ENCODE results near the gene GRID1.
"Not testable (repeated sequence)": the region's sequence is repeated elsewhere in the genome, so short reads cannot be mapped to it uniquely, and the experiment has no call there.

The GRID1 gene

DNA sequence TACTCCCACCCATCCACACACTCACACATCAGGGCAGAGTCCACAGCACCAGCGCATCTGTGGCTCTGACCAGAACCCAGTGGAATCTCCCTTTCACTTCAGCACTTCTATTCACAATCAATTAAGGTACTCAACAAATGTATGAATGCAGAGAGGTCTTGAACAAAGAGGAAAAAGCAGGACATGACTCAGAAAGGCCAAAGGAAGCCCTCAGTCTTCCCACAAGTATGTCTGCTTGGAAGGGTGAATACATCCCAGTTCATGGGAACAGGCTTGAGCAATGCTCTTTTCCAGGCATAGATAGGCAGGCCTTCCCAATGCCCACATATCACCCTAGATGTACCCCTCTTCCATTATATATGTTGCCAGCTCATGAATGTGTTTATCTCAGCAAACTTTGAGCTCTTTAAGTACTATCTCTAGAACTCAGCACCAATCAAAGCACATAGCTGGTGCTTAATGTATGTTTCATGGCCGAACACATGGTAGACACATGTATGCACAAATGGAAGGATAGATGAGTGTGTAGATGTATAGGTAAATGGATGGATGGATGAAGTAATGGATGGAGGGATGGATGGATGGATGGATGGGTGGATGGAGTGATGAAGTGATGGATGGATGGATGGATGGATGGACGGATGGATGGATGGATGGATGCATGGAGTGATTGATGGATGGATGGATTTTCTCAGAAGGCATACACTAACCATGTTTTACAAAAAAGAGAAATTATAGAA, 507.6 kb downstream of the GRID1 start:
- Mint-ChIP-seq H3K4me3 (no peak overlapping the region), H3K36me3 (no peaks in the 10 kb centered on the region), H3K9me3 (peaks cover 0 to 7% of the 10 kb centered on the region in 2 donors), H3K27me3 (peaks cover 25 to 48% of the 10 kb centered on the region in 2 donors), H3K27ac (no peak overlapping the region), H3K4me1 (no peaks in the 10 kb centered on the region)
- no peak for ATAC-seq (replicated peaks)
- no peak for DNase-seq

DNA sequence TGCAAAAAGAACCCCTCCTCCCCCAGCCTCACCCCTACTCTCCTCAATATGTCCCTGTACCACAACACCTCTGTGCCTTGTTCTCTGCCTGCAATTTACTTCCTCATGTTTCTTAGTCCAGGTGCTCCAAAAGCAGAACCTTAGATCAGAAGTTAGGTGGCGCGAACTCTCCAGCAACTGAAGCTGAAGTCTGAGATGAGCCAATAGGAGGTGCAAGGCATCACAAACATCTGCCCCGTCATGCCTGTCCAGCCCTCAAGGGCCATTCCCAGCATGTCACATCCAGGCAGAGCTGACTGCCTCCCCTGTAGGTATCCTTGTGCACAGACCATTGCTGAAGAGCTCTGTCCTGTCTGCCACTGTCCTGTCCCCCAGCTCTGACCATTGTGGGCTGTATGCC, 508.8 kb downstream of the GRID1 start:
- peaks cover 4 to 10% of the 10 kb centered on the region in 2 donors for H3K9me3 Mint-ChIP-seq
- H3K4me3 Mint-ChIP-seq = no peak overlapping the region
- no peaks in the 10 kb centered on the region for H3K4me1 Mint-ChIP-seq
- no peak overlapping the region for H3K27ac Mint-ChIP-seq
- H3K27me3 Mint-ChIP-seq = peaks cover 27 to 43% of the 10 kb centered on the region in 2 donors
- no peaks in the 10 kb centered on the region for H3K36me3 Mint-ChIP-seq
- ATAC-seq (replicated peaks) (no peak), DNase-seq (no peak)

DNA sequence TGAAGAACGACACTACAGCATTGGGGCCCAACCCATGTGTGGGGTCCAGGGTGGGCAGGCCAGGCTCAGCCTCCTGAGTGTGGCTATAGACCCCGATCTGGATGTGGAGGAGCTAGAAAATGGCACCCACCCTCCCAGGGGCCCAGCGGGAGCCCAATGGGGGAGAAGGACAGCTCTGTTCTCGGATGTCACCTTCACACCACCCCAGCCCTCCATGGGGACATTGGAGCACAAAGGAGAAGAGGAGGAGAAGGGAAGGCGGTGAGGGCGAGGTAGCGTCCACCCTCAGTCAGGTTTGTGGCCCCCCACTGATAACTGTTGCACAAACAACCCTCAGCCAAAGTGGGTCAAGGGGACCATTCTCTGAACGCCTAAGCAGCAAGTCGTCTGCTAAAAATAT, 509.3 kb downstream of the GRID1 start:
- DNase-seq = no peak
- no peak overlapping the region for H3K4me3 Mint-ChIP-seq
- no peak for ATAC-seq (replicated peaks)
- H3K27ac Mint-ChIP-seq = no peak overlapping the region
- no peaks in the 10 kb centered on the region for H3K4me1 Mint-ChIP-seq
- peaks cover 25 to 38% of the 10 kb centered on the region in 2 donors for H3K27me3 Mint-ChIP-seq
- H3K9me3 Mint-ChIP-seq = peaks cover 4 to 10% of the 10 kb centered on the region in 2 donors
- H3K36me3 Mint-ChIP-seq = no peaks in the 10 kb centered on the region

DNA sequence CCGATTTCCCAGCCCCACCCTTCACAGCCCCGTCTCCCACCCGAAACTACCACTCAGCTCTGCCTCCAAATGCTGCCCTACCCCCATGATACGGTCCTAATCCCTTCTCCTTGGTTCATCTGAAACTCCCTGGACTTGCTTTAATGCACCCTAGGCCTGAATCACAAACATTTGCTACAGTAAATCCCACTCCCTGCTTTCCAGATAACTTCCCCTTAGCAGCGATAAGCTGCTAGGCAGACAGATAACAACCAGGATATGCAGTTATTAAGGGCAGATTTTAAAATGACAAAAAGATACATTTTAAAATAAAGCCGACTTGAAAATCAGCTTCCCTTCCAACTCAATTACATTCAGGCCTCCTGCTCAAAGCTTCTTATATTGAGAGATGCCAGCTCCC, 514.7 kb downstream of the GRID1 start:
- peaks cover 4 to 11% of the 10 kb centered on the region in 2 donors for H3K27me3 Mint-ChIP-seq

DNA sequence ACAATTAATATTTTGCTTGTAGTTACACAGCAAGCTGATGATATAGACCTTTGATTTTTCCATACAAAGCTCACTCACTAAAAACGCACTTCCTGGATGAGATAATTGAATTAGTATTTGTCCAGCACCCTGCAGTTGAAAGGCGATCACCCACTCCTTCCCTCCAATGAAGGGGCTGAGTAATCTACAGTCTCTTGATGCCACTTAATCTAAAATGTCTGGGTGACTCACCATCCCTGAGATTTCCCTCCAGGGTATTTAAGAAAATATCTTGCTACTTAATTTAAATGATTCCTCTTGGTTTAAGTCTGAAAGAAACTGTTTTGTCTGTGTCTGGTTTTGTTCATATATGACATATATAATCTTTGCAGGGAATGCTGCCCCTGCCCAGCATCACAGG, 515.3 kb downstream of the GRID1 start:
- Mint-ChIP-seq H3K9me3 (peaks cover 6 to 12% of the 10 kb centered on the region in 2 donors), H3K27ac (no peak overlapping the region)

More for the DNA sequence above, 514.7 kb downstream of the GRID1 start:
- ATAC-seq (replicated peaks) (no peak), DNase-seq (no peak)
- Mint-ChIP-seq H3K9me3 (peaks cover 10 to 12% of the 10 kb centered on the region in 2 donors), H3K36me3 (no peaks in the 10 kb centered on the region), H3K27ac (no peak overlapping the region), H3K4me3 (no peak overlapping the region), H3K4me1 (no peaks in the 10 kb centered on the region)

DNA sequence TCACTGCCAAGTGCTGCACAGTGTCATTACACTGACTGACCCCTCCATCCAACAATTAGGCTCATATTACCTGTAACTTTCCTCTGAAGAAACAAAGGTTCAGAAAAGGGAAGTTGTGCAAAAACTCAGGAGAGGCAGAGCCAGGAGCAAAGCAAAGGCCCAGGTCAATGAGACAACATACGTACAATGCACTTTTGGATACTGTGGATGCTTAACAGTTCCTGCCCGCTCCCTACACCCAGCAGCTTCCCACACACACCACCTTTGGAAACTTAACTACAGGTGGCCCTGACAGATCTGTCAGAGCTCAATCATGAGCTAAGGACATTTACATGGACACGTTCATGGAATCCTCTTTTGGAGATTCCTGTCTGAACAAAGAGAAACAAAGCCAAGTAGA, 515.9 kb downstream of the GRID1 start:
- no peak for DNase-seq

More for the DNA sequence above, 515.3 kb downstream of the GRID1 start:
- H3K36me3 Mint-ChIP-seq = no peaks in the 10 kb centered on the region
- no peaks in the 10 kb centered on the region for H3K4me1 Mint-ChIP-seq
- H3K4me3 Mint-ChIP-seq = no peak overlapping the region
- DNase-seq = no peak
- H3K27me3 Mint-ChIP-seq = peaks cover 0 to 11% of the 10 kb centered on the region in 2 donors
- ATAC-seq (replicated peaks) = no peak

DNA sequence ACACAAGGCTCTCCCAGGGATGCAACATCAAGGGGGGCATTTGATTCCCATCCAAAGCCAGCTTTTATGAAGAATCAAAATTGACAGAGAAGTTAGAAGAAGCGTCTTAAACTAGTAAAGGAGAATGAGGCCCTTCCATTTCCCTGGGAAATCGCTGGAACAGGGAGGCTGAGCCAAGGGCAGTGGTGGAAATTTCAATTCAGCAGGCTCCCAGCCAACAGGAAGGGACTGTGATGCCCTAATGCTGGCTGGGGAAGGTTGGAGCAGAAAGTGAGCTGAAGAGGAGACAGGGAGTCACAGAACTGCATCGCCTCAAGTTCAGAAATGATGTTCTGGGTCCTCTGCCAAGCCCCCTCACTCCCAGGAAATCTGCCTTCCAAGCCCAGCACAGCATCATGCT, 517.3 kb downstream of the GRID1 start:
- H3K4me1 Mint-ChIP-seq = no peaks in the 10 kb centered on the region
- ATAC-seq (replicated peaks) = no peak
- peaks cover 6 to 12% of the 10 kb centered on the region in 2 donors for H3K9me3 Mint-ChIP-seq
- H3K27ac Mint-ChIP-seq = no peak overlapping the region
- H3K4me3 Mint-ChIP-seq = no peak overlapping the region
- H3K27me3 Mint-ChIP-seq = peaks cover 0 to 9% of the 10 kb centered on the region in 2 donors
- DNase-seq = no peak
- H3K36me3 Mint-ChIP-seq = no peaks in the 10 kb centered on the region

More for the DNA sequence above, 515.9 kb downstream of the GRID1 start:
- ATAC-seq (replicated peaks) = no peak
- no peak overlapping the region for H3K4me3 Mint-ChIP-seq
- H3K27ac Mint-ChIP-seq = no peak overlapping the region
- peaks cover 6 to 12% of the 10 kb centered on the region in 2 donors for H3K9me3 Mint-ChIP-seq
- H3K4me1 Mint-ChIP-seq = no peaks in the 10 kb centered on the region
- H3K27me3 Mint-ChIP-seq = peaks cover 0 to 11% of the 10 kb centered on the region in 2 donors
- no peaks in the 10 kb centered on the region for H3K36me3 Mint-ChIP-seq

DNA sequence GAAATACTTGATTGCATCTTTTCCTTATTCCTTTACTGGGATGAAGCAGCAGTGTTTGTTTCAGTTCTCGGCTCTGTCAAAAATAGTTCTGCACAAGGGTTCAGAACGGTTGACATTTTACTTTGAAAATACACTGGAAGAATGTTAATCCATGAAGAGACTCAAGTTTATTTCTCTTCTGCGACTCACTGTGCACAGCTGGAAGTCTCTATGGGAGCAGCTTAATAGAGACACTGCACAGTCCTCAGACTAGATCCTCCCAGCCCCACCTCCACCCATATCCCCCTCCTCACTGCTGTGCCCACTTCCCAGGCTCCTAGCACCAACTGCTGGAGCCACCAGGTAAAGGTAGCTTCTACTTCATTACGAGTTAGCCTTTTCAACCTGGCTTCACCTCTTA, 517.8 kb downstream of the GRID1 start:
- no peak overlapping the region for H3K27ac Mint-ChIP-seq
- H3K36me3 Mint-ChIP-seq = no peaks in the 10 kb centered on the region
- H3K27me3 Mint-ChIP-seq = peaks cover 0 to 4% of the 10 kb centered on the region in 2 donors
- no peak for DNase-seq
- no peak overlapping the region for H3K4me3 Mint-ChIP-seq
- H3K9me3 Mint-ChIP-seq = peaks cover 6 to 12% of the 10 kb centered on the region in 2 donors
- ATAC-seq (replicated peaks) = no peak
- H3K4me1 Mint-ChIP-seq = no peaks in the 10 kb centered on the region

DNA sequence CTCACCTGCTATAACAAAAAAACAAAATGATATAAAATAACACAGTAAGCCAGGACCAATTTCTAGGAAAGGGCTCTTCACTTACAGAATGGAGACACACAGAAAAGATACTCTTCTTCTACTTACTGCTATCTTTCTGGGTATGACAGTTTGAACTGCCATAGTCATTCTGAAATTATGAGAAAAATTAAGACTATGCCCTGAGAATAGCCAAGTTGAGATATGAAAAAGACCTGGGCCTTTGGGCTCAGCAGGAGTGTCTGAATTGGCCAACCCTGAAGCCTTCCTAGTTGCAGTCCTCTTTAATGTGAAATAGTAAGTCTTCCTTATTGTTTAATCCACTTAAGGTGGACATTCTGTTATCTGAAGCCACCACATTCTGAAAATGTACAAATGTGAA, 519.5 kb downstream of the GRID1 start:
- no peaks in the 10 kb centered on the region for H3K36me3 Mint-ChIP-seq
- ATAC-seq (replicated peaks) = no peak
- no peak overlapping the region for H3K4me3 Mint-ChIP-seq
- no peak for DNase-seq
- peaks cover 4 to 7% of the 10 kb centered on the region in 2 donors for H3K9me3 Mint-ChIP-seq
- no peaks in the 10 kb centered on the region for H3K4me1 Mint-ChIP-seq
- H3K27me3 Mint-ChIP-seq = peaks cover 0 to under 1% of the 10 kb centered on the region in 2 donors
- no peak overlapping the region for H3K27ac Mint-ChIP-seq

DNA sequence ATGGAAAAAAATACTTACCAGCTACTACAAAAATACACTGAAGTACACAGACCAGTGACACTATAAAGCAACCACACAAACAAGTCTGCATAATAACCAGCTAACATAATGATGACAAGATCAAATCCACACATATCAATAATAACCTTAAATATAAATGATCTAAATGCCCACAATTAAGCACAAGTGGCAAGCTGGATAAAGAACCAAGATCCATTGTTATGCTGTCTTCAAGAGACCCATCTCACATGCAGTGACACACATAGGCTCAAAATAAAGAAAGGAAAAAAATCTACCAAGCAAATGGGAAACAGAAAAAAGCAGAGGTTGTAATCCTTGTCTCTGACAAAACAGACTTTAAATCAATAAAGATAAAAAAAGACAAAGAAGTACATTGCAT, 527.9 kb downstream of the GRID1 start:
- peaks cover 0 to 12% of the 10 kb centered on the region in 2 donors for H3K27me3 Mint-ChIP-seq
- H3K9me3 Mint-ChIP-seq = peaks cover 34 to 47% of the 10 kb centered on the region in 2 donors
- H3K36me3 Mint-ChIP-seq; H3K4me3 Mint-ChIP-seq; H3K27ac Mint-ChIP-seq; H3K4me1 Mint-ChIP-seq; DNase-seq; ATAC-seq (replicated peaks): not testable (repeated sequence)

DNA sequence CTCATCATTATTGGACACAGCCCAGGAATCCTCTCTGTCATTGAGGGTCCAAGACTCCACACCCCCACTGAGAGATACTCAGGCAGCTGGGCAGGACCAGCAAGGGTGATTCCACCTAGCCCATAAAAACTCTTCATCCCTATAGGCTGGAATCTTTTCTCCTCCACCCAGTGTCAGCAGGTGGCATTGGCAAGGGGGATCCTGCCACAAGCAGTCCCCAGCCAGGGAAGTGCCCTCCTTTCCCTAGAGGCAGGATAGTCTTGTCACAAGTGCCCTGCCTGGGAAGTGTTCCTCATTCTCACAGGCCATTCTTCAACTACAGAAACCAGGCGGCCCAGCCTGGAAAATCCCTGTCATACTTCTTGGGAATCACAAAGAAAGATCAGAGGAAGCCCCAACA, 533.6 kb downstream of the GRID1 start:
- no peaks in the 10 kb centered on the region for H3K4me1 Mint-ChIP-seq
- ATAC-seq (replicated peaks) (no peak), DNase-seq (no peak)
- H3K4me3 Mint-ChIP-seq = no peak overlapping the region
- peaks cover 25 to 38% of the 10 kb centered on the region in 2 donors for H3K9me3 Mint-ChIP-seq
- no peaks in the 10 kb centered on the region for H3K27me3 Mint-ChIP-seq
- H3K36me3 Mint-ChIP-seq = peaks cover 0 to 1% of the 10 kb centered on the region in 2 donors
- no peak overlapping the region for H3K27ac Mint-ChIP-seq

DNA sequence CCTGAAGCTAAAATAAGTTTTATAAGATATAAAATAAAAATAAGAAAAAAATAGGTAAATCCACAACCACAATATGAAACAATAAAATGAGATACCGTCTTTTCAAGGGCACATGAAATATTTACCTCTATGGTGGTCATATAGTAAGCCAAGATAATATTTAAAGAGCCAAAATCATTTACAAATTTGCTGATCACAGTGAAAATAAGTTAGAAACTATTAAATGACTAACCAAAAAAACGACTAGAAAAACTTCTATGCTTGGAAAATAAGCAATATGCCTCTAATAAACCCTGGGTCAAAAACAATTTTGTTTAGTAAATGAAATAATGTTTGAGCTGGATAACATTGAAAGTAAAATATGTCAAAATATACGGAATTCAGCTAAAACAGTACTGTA, 535.2 kb downstream of the GRID1 start:
- Mint-ChIP-seq H3K9me3 (peaks cover 21 to 38% of the 10 kb centered on the region in 2 donors), H3K4me3 (no peak overlapping the region), H3K36me3 (no peaks in the 10 kb centered on the region), H3K4me1 (no peaks in the 10 kb centered on the region), H3K27me3 (peaks cover 7 to 9% of the 10 kb centered on the region in 2 donors), H3K27ac (no peak overlapping the region)
- DNase-seq (no peak), ATAC-seq (replicated peaks) (no peak)

DNA sequence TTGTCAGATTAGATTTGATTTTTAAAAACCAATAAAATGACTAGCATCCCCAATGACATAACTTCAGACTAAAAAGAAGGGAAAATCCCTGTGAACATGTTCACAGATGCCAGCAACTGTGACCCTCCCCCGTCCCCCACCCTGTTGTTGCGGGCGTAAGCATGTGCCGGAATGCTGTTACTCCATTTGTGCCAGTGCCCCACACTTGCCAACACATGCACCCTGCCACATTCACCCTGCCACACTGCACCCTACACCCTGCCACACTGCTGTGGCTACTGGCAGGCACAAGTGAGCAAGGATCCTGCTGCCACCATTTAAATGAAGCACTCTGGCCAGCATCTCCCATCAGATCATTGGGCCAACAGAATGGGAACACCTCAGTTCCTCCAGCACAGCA, 540.2 kb downstream of the GRID1 start:
- H3K36me3 Mint-ChIP-seq = no peaks in the 10 kb centered on the region
- no peak overlapping the region for H3K27ac Mint-ChIP-seq
- no peaks in the 10 kb centered on the region for H3K4me1 Mint-ChIP-seq
- no peak for ATAC-seq (replicated peaks)
- H3K9me3 Mint-ChIP-seq = peaks cover 11 to 22% of the 10 kb centered on the region in 2 donors
- DNase-seq = no peak
- H3K27me3 Mint-ChIP-seq = peaks cover 7 to 9% of the 10 kb centered on the region in 2 donors
- no peak overlapping the region for H3K4me3 Mint-ChIP-seq

DNA sequence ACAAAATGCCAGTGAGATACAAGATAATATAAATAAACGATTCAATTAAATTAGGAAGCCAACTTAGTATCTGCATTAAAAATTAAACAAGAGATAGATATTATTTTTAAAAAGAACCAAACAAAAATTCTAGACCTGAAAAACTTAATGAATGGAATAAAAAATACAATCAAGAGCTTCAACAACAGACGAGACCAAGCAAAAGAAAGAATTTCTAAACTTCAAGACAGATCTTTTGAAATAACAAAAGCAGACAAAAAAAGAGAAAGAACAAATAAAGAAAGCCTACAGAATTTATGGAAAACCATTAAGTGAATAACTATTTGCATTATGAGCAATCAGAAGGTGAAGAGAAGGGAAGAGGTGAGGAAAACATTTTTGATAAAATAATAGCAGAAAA, 555.2 kb downstream of the GRID1 start:
- H3K4me3 Mint-ChIP-seq = no peak overlapping the region
- peaks cover 24 to 26% of the 10 kb centered on the region in 2 donors for H3K9me3 Mint-ChIP-seq
- H3K36me3 Mint-ChIP-seq = peaks cover 0 to 2% of the 10 kb centered on the region in 2 donors
- ATAC-seq (replicated peaks) (no peak), DNase-seq (no peak)
- H3K27me3 Mint-ChIP-seq = no peaks in the 10 kb centered on the region
- H3K27ac Mint-ChIP-seq = no peak overlapping the region
- no peaks in the 10 kb centered on the region for H3K4me1 Mint-ChIP-seq

DNA sequence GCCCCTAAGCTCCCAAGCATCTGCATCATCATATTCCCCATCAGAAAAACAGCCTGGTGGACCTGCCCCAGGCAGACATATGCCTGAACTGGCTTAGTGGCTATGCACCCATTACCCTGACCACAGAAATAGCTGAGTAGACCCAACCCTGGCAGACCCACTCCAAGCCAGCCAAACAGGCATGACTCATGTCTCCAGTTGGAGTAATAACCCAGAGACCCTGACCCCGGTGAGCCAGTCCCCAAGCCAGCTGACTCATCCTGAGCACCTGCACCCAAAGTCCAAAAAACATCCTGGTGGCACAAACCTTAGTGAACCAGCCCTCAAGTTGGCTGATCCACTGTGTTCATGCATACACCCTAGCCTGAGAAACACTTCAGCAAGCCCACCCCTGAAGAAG, 555.9 kb downstream of the GRID1 start:
- peaks cover 0 to 2% of the 10 kb centered on the region in 2 donors for H3K36me3 Mint-ChIP-seq
- no peaks in the 10 kb centered on the region for H3K4me1 Mint-ChIP-seq
- no peak overlapping the region for H3K27ac Mint-ChIP-seq
- no peaks in the 10 kb centered on the region for H3K27me3 Mint-ChIP-seq
- ATAC-seq (replicated peaks) (no peak), DNase-seq (no peak)
- H3K9me3 Mint-ChIP-seq = peaks cover 24 to 26% of the 10 kb centered on the region in 2 donors
- no peak overlapping the region for H3K4me3 Mint-ChIP-seq
